Trophoblast cell (in vitro differentiated cells and primary cell): Measurements from ENCODE around the gene OBSCN.

Experiments
- DNase-seq, 2 donors: peaks; one replicate each; pipeline ENCODE4 v3.0.0-alpha.2; 2016
- H2AFZ ChIP-seq: 2 replicates; pipeline ENCODE4 v1.6.1; 2013; ENCODE audit warnings: low read length, moderate library complexity, mild to moderate bottlenecking; ENCODE audit not compliant: insufficient read depth, poor library complexity
- H2AK5ac ChIP-seq: 2 replicates; pipeline ENCODE4 v1.6.1; 2013; ENCODE audit warnings: mild to moderate bottlenecking, low read length
- H2BK120ac ChIP-seq: 2 replicates; pipeline ENCODE4 v1.6.1; 2013; ENCODE audit warnings: low read length, mild to moderate bottlenecking, moderate library complexity; ENCODE audit not compliant: insufficient read depth, poor library complexity
- H2BK12ac ChIP-seq: 2 replicates; pipeline ENCODE4 v1.6.1; 2013; ENCODE audit warnings: mild to moderate bottlenecking, low read length, moderate library complexity
- H2BK5ac ChIP-seq: 2 replicates; pipeline ENCODE4 v1.6.1; 2013; ENCODE audit warnings: low read length, low read depth, moderate library complexity, mild to moderate bottlenecking; ENCODE audit not compliant: poor library complexity
- H3K14ac ChIP-seq: 2 replicates; pipeline ENCODE4 v1.6.1; 2013; ENCODE audit warnings: mild to moderate bottlenecking, low read length
- H3K18ac ChIP-seq: 2 replicates; pipeline ENCODE4 v1.6.1; 2013; ENCODE audit warnings: mild to moderate bottlenecking, low read length
- H3K23ac ChIP-seq: 2 replicates; pipeline ENCODE4 v1.6.1; 2013; ENCODE audit warnings: low read length
- H3K27ac ChIP-seq: 2 replicates; pipeline ENCODE4 v1.5.1; 2013; ENCODE audit warnings: low read depth, mild to moderate bottlenecking, inconsistent platforms, low read length, moderate library complexity
- H3K27me3 ChIP-seq: 2 replicates; pipeline ENCODE4 v1.6.1; 2013; ENCODE audit warnings: inconsistent platforms, mild to moderate bottlenecking, low read length, moderate library complexity; ENCODE audit not compliant: insufficient read depth
- H3K36me3 ChIP-seq, 2 experiments: 1 replicate in 1 of 2; 2 replicates in 1 of 2; pipeline ENCODE4 v1.6.1; 2013; ENCODE audit warnings: low read length in 2 of 2, mild to moderate bottlenecking in 2 of 2, moderate library complexity in 1 of 2; ENCODE audit not compliant: insufficient read depth in 2 of 2, control insufficient read depth in 1 of 2
- H3K4ac ChIP-seq: 2 replicates; pipeline ENCODE4 v1.6.1; 2013; ENCODE audit warnings: low read depth, mild to moderate bottlenecking, low read length, moderate library complexity
- H3K4me1 ChIP-seq, 2 experiments: 1 replicate in 1 of 2; 2 replicates in 1 of 2; pipeline ENCODE4 v1.6.1; 2013; ENCODE audit warnings: low read length in 2 of 2, mild to moderate bottlenecking in 2 of 2, moderate library complexity in 1 of 2; ENCODE audit not compliant: insufficient read depth in 2 of 2, control insufficient read depth in 1 of 2
- H3K4me2 ChIP-seq: 2 replicates; pipeline ENCODE4 v1.6.1; 2013; ENCODE audit warnings: inconsistent platforms, mild to moderate bottlenecking, low read length, moderate library complexity
- H3K4me3 ChIP-seq: 2 replicates; pipeline ENCODE4 v1.5.1; 2013; ENCODE audit warnings: mild to moderate bottlenecking, low read depth, low read length, inconsistent platforms
- H3K79me1 ChIP-seq: one replicate; pipeline ENCODE4 v1.6.1; 2013; ENCODE audit warnings: low read length
- H3K79me2 ChIP-seq: 2 replicates; pipeline ENCODE4 v1.6.1; 2013; ENCODE audit warnings: low read length, mild to moderate bottlenecking; ENCODE audit not compliant: control insufficient read depth, insufficient read depth, poor library complexity
- H3K9ac ChIP-seq: 2 replicates; pipeline ENCODE4 v1.6.1; 2013; ENCODE audit warnings: mild to moderate bottlenecking, low read length
- H3K9me3 ChIP-seq: 2 replicates; pipeline ENCODE4 v1.6.1; 2013; ENCODE audit warnings: low read depth, mild to moderate bottlenecking, control low read depth, inconsistent platforms, low read length; ENCODE audit not compliant: insufficient read depth
- H4K12ac ChIP-seq: 2 replicates; pipeline ENCODE4 v1.6.1; 2013; ENCODE audit warnings: low read depth, mild to moderate bottlenecking, low read length, moderate library complexity
- H4K8ac ChIP-seq: 2 replicates; pipeline ENCODE4 v1.6.1; 2013; ENCODE audit warnings: low read depth, mild to moderate bottlenecking, low read length, moderate library complexity
- H4K91ac ChIP-seq: one replicate; pipeline ENCODE4 v1.6.1; 2013; ENCODE audit warnings: low read depth, mild to moderate bottlenecking, low read length, moderate library complexity
- WGBS: extraction: QIAGEN DNeasy Blood & Tissue Kit; methylation state at CpG from one replicate; pipeline ENCODE4 v1.1.7; 2013; ENCODE audit warnings: missing lambda C conversion rate; ENCODE audit not compliant: insufficient read length, insufficient coverage; ENCODE audit errors: extremely low coverage; 5-methylcytosine and 5-hydroxymethylcytosine counted together

The OBSCN gene

DNA sequence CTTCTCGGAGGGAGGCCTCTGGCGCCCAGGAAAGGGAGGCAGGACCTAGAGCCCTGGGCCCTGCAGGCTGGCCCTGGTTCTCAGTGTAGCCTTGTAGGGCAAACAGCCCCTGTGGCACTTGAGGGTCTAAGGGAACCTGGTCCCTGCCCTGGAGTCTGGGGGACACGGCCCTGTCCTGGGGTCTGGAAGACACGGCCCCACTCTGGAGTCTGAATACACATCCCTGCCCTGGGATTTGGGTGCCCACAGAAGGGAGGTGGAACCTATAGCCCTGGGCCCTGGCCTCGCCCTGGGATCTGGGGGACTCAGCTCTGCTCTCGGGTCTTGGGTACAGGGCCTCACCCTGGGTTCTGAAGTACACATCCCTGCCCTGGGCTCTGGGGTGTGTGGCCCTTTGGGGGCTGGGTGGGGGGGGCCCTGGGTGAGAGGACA is 97.9 kb downstream of the OBSCN start:
- H2BK12ac ChIP-seq = no peak overlapping the region
- peaks cover 16% of the 10 kb centered on the region for H3K9me3 ChIP-seq
- no peak overlapping the region for H3K14ac ChIP-seq
- H2BK5ac ChIP-seq = no peak overlapping the region
- no peak overlapping the region for H4K8ac ChIP-seq
- H2AFZ ChIP-seq = no peak overlapping the region
- WGBS = no CpG with 5 or more reads among the region's 6 CpGs
- H3K27me3 ChIP-seq = no peaks in the 10 kb centered on the region
- no peak overlapping the region for H3K23ac ChIP-seq
- peaks cover 10 to 12% of the 10 kb centered on the region in 2 experiments for H3K36me3 ChIP-seq
- no peak for DNase-seq
- H3K27ac ChIP-seq = no peak overlapping the region
- H3K4me2 ChIP-seq = no peak overlapping the region
- no peak overlapping the region for H3K9ac ChIP-seq
- H2AK5ac ChIP-seq = no peak overlapping the region
- no peak overlapping the region for H2BK120ac ChIP-seq
- no peaks in the 10 kb centered on the region for H3K4me1 ChIP-seq
- no peak overlapping the region for H3K4ac ChIP-seq
- no peak overlapping the region for H3K4me3 ChIP-seq
- no peaks in the 10 kb centered on the region for H3K79me2 ChIP-seq
- no peak overlapping the region for H4K12ac ChIP-seq
- H3K18ac ChIP-seq = no peak overlapping the region
- H3K79me1 ChIP-seq = no peaks in the 10 kb centered on the region
- H4K91ac ChIP-seq = no peak overlapping the region

DNA sequence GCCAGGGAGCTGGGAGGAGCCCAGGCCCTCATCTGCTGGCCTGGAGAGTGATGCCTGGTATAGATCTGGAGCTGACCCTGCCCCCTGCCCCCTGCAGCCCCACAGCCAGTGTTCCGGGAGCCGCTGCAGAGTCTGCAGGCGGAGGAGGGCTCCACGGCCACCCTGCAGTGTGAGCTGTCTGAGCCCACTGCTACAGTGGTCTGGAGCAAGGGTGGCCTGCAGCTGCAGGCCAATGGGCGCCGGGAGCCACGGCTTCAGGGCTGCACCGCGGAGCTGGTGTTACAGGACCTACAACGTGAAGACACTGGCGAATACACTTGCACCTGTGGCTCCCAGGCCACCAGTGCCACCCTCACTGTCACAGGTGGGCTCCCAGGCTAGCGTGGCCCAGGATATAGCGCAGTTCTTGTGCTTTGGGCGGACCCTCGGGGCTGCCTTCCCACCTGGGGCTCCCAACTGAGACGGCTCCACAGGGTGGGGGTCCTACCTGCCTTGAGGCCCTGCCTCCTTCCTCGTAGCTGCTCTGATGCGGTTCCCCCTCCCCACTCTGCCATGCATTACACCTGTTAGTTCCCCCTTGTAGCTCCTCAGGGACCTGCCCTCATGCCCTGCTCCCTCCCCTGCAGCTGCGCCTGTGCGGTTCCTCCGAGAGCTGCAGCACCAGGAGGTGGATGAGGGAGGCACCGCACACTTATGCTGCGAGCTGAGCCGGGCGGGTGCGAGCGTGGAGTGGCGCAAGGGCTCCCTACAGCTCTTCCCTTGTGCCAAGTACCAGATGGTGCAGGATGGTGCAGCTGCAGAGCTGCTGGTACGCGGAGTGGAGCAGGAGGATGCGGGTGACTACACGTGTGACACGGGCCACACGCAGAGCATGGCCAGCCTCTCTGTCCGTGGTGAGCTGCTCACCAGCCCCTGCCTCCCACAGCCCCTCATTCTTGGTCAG is 98.7 kb downstream of the OBSCN start:
- no peak overlapping the region for H3K27ac ChIP-seq
- no peak overlapping the region for H3K4me3 ChIP-seq
- WGBS = no CpG with 5 or more reads among the region's 35 CpGs
- H3K4me1 ChIP-seq = no peaks in the 10 kb centered on the region
- no peaks in the 10 kb centered on the region for H3K79me1 ChIP-seq
- no peak overlapping the region for H2BK120ac ChIP-seq
- H3K14ac ChIP-seq = no peak overlapping the region
- DNase-seq = no peak
- H2AK5ac ChIP-seq = no peak overlapping the region
- no peaks in the 10 kb centered on the region for H3K79me2 ChIP-seq
- H4K8ac ChIP-seq = no peak overlapping the region
- H2BK5ac ChIP-seq = no peak overlapping the region
- H4K91ac ChIP-seq = no peak overlapping the region
- H3K4ac ChIP-seq = no peak overlapping the region
- H3K23ac ChIP-seq = no peak overlapping the region
- H3K18ac ChIP-seq = no peak overlapping the region
- no peaks in the 10 kb centered on the region for H3K27me3 ChIP-seq
- H3K4me2 ChIP-seq = no peak overlapping the region
- no peak overlapping the region for H3K9ac ChIP-seq
- H3K9me3 ChIP-seq = peaks cover 22% of the 10 kb centered on the region
- H2BK12ac ChIP-seq = no peak overlapping the region
- peaks cover 10 to 12% of the 10 kb centered on the region in 2 experiments for H3K36me3 ChIP-seq
- no peak overlapping the region for H4K12ac ChIP-seq
- H2AFZ ChIP-seq = no peak overlapping the region

DNA sequence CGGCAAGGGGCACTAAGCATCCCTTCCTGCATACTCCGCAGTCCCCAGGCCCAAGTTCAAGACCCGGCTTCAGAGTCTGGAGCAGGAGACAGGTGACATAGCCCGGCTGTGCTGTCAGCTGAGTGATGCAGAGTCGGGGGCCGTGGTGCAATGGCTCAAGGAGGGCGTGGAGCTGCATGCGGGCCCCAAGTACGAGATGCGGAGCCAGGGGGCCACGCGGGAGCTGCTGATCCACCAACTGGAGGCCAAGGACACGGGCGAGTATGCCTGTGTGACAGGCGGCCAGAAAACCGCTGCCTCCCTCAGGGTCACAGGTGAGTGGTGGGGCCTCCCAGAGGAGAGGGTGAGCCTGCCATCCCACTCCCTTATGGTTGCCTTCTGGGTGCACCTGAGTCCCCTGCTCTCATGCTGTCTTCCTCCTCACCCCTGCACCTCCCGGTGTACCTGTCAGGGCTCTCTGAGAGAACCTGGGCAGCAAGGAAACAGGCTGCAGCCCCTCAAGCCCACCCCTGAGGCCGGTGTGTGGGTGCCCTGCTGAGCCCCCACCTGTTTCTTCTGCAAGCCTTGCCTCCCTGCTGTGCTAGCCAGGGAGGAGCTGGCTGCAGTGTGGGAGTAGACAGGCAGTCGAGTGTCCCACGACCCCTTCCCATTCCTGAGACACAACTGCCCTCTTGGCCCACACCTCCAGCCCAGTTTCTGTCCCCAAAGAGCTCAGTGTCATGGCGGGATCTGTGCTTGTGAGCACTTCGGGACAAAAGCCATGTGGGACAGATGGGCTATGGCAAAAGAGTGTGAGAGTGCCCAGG is 99.6 kb downstream of the OBSCN start:
- H4K91ac ChIP-seq = no peak overlapping the region
- H3K4me1 ChIP-seq = no peaks in the 10 kb centered on the region
- H3K18ac ChIP-seq = no peak overlapping the region
- H2AFZ ChIP-seq = no peak overlapping the region
- H3K27ac ChIP-seq = no peak overlapping the region
- H2AK5ac ChIP-seq = no peak overlapping the region
- H3K14ac ChIP-seq = no peak overlapping the region
- peaks cover 10 to 12% of the 10 kb centered on the region in 2 experiments for H3K36me3 ChIP-seq
- no peak overlapping the region for H3K4ac ChIP-seq
- DNase-seq = no peak
- no peak overlapping the region for H2BK5ac ChIP-seq
- H3K27me3 ChIP-seq = no peaks in the 10 kb centered on the region
- no peak overlapping the region for H3K4me2 ChIP-seq
- no peak overlapping the region for H2BK12ac ChIP-seq
- no peaks in the 10 kb centered on the region for H3K79me1 ChIP-seq
- H3K9ac ChIP-seq = no peak overlapping the region
- peaks cover 27% of the 10 kb centered on the region for H3K9me3 ChIP-seq
- H4K12ac ChIP-seq = no peak overlapping the region
- H3K79me2 ChIP-seq = no peaks in the 10 kb centered on the region
- no peak overlapping the region for H3K4me3 ChIP-seq
- no peak overlapping the region for H3K23ac ChIP-seq
- no peak overlapping the region for H4K8ac ChIP-seq
- H2BK120ac ChIP-seq = no peak overlapping the region
- no CpG with 5 or more reads among the region's 22 CpGs for WGBS

DNA sequence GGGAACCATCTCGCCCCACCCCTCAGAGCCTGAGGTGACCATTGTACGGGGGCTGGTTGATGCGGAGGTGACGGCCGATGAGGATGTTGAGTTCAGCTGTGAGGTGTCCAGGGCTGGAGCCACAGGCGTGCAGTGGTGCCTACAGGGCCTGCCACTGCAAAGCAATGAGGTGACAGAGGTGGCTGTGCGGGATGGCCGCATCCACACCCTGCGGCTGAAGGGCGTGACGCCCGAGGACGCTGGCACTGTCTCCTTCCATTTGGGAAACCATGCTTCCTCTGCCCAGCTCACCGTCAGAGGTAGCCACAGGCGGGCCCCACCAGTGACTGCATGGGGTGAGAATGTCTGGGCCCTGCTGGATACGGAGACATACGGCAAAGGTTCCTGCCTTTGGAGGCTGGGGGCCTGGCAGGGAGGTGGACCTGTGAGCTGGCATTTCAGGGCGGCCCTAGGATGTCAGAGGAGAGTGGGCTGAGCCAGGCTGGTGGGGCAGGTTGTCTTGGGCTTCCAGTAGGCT is 100.3 kb downstream of the OBSCN start:
- peaks cover 22% of the 10 kb centered on the region for H3K9me3 ChIP-seq
- H2BK12ac ChIP-seq = no peak overlapping the region
- H3K4me2 ChIP-seq = no peak overlapping the region
- H2AFZ ChIP-seq = no peak overlapping the region
- no peaks in the 10 kb centered on the region for H3K79me2 ChIP-seq
- H3K27ac ChIP-seq = no peak overlapping the region
- no peak overlapping the region for H4K91ac ChIP-seq
- no peak overlapping the region for H3K14ac ChIP-seq
- H2BK120ac ChIP-seq = no peak overlapping the region
- no peak overlapping the region for H4K8ac ChIP-seq
- H3K9ac ChIP-seq = no peak overlapping the region
- H3K4ac ChIP-seq = no peak overlapping the region
- no peak overlapping the region for H3K23ac ChIP-seq
- no peaks in the 10 kb centered on the region for H3K27me3 ChIP-seq
- no CpG with 5 or more reads among the region's 18 CpGs for WGBS
- H3K18ac ChIP-seq = no peak overlapping the region
- H2BK5ac ChIP-seq = no peak overlapping the region
- H3K4me3 ChIP-seq = peak overlapping the region; percentile 40
- H3K4me1 ChIP-seq = no peaks in the 10 kb centered on the region
- H3K36me3 ChIP-seq = peaks cover 9 to 10% of the 10 kb centered on the region in 2 experiments
- H2AK5ac ChIP-seq = no peak overlapping the region
- no peak for DNase-seq
- no peak overlapping the region for H4K12ac ChIP-seq
- H3K79me1 ChIP-seq = no peaks in the 10 kb centered on the region
